ENCODE data around the gene INHBC. TPM values are rescaled to one million over a fixed set of nuclear protein-coding genes. Genes with fewer than 3 reads are reported as not detected.
A peak's percentile ranks its signal among the peaks of the same experiment; 100 is the strongest.

The INHBC gene
- total RNA-seq, 2 experiments from 2014 or later: 0.36 TPM; not detected in 1

DNA sequence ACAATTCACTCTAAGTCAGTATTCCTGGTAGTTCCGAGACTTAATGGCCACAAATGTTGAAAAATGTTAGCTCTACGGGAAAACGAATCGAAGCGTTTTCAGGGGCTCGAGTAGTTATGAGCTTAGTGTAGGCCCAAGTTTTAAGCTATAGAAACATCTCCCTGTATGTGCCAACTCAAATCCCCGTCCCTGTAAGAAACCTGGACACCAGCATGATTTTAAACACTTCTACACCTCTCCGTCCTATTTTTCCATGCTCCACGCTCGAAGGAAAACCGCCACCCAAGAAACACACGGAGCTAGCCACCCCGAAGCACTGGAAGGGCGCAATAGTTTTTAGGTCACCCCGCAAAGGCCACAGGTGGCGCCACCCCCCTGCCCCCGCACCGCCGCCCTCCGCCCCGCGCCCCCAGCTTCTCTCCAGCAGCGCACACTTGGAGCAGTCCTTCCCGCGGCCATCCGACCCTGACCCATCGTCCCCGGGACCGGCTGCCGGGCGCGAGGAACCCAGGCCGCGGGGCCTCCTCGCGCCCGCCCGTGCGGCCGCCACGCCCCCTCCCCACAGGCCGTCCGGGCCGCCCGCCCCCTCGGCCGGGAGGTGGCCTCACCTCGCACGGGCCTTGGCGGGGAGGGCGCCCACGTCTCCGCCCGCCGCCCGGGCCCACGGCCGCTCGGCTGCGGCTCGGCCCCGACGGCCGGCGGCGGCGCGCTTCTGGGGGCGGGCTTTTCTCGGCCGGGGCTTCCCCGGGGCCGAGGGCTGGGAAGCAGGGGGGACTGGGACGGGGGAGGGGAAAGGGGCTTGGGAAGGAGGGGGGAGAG is 4.3 kb upstream of the INHBC start:
- Histone ChIP-seq H3K4me3 (ENCODE audit: low read depth, low read length, poor library complexity, severe bottlenecking) (peak overlapping the region; percentile 70), H2AFZ (ENCODE audit: low read length) (no peak overlapping the region; the same call in 1 of the 2 replicates), H3K9me2 (ENCODE audit: insufficient read depth, low read length) (no peaks in the 10 kb centered on the region)

DNA sequence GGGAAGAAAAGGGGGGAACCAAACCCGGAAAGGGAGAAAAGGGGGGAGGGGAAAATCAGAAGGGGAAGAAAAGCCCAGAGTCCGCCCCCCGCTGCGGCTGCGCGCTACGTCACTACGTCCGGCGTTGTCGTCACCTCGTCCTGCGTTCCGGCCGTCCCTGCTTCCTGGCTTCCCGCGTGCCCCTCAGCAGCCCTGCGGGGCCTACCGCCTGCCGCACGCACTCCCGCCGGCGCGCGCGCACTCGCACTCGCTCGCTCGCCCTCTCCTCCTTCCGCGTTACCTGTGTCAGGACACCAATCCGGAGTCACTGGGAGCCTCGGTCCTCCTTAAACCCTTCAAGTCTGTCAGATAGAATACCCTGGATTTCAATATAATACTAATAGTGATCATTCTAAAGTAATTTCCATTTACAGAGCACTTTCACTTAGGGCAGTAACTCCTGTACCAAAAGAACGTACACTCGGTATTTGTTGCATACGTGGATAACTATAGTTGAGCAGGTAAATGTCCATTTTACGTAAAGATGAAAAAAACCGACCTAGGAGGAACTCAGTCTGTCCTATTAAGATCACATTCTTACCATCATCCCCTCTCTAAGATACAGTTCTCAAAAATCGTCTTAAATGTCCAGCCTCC is 3.5 kb upstream of the INHBC start, which contains the start of gene R3HDM2:
R3HDM2 (minus strand) TSS at position 113 of the 636 bp plus-strand sequence. CDS start 120,615 bp downstream, outside the sequence.
- peak within 1 kb of the TSS; percentile 83 for H2AFZ ChIP-seq (ENCODE audit: low read length)
- ChIA-PET POLR2A (no interaction called here), CTCF (ENCODE audit: unreplicated experiment) (no interaction called here)
- H3K9me3 ChIP-seq (ENCODE audit: low read length): no peaks in the 10 kb centered on the region
- DNase-seq (ENCODE audit: low spot score): peak; percentile 96
- peaks cover 30% of the 10 kb centered on the region for H3K4me1 ChIP-seq (ENCODE audit: insufficient read depth, low read length, poor library complexity, severe bottlenecking)
- no peak for TF ChIP-seq EZH2phosphoT487 (IDR thresholded peaks at IDR 0.05; ENCODE audit: borderline replicate concordance, low read depth, low read length)
- TSS peak; percentile 97 for BruUV-seq (replicated peaks)
- H3K79me2 ChIP-seq (ENCODE audit: insufficient read depth, low read depth, low read length): peaks cover 14% of the 10 kb centered on the region
- no peaks in the 10 kb centered on the region for H3K9me2 ChIP-seq (ENCODE audit: insufficient read depth, low read length)
- peak within 1 kb of the TSS; percentile 81 for H3K4me2 ChIP-seq (ENCODE audit: low read length)
- H3K36me3 ChIP-seq (ENCODE audit: insufficient read depth, low read length): no peaks in the 10 kb centered on the region
- intact Hi-C loops (cut with micrococcal nuclease; ENCODE audit: unreplicated experiment): loop anchor here (1.0 kb wide), 1 partner anchor 46 kb away; no protein-coding TSS in a partner anchor
- H3K27ac ChIP-seq (ENCODE audit: low read depth, low read length, poor library complexity, severe bottlenecking): peak within 1 kb of the TSS; percentile 59
- peak within 1 kb of the TSS; percentile 70 for H3K4me3 ChIP-seq (ENCODE audit: low read depth, low read length, poor library complexity, severe bottlenecking)
- H4K20me1 ChIP-seq (ENCODE audit: insufficient read depth, low read length): no peaks in the 10 kb centered on the region

More for the DNA sequence above, 4.3 kb upstream of the INHBC start:
- peak overlapping the region; percentile 59 for H3K27ac ChIP-seq (ENCODE audit: low read depth, low read length, poor library complexity, severe bottlenecking)
- H3K79me2 ChIP-seq (ENCODE audit: insufficient read depth, low read depth, low read length): peaks cover 14% of the 10 kb centered on the region
- peak overlapping the region; percentile 81 for H3K4me2 ChIP-seq (ENCODE audit: low read length)
- H4K20me1 ChIP-seq (ENCODE audit: insufficient read depth, low read length): no peaks in the 10 kb centered on the region
- BruUV-seq (replicated peaks): no TSS peak
- H3K9me3 ChIP-seq (ENCODE audit: low read length): no peaks in the 10 kb centered on the region
- H3K36me3 ChIP-seq (ENCODE audit: insufficient read depth, low read length): 0 out of 2 replicates have a peak, but pooled peaks cover 4% of the 10 kb centered on the region
- ChIA-PET CTCF (ENCODE audit: unreplicated experiment) (interaction anchor here (1.0 to 1.2 kb wide), 3 partner anchors 9 to 28 kb away, joined by 3 to 12 read pairs (median 5); partner anchors contain the start of gene INHBE), POLR2A (interaction anchor here (0.8 to 1.9 kb wide), 7 partner anchors 10 to 93 kb away, joined by 3 to 6 read pairs (median 4); no protein-coding TSS in a partner anchor)
- H3K4me1 ChIP-seq (ENCODE audit: insufficient read depth, low read length, poor library complexity, severe bottlenecking): peaks cover 29% of the 10 kb centered on the region
- DNase-seq (ENCODE audit: low spot score): peak; percentile 78
- intact Hi-C loops (cut with micrococcal nuclease; ENCODE audit: unreplicated experiment): no loop called here
- TF ChIP-seq EZH2phosphoT487 (IDR thresholded peaks at IDR 0.05; ENCODE audit: borderline replicate concordance, low read depth, low read length): no peak
- TF ChIP-seq, protein P1, sequence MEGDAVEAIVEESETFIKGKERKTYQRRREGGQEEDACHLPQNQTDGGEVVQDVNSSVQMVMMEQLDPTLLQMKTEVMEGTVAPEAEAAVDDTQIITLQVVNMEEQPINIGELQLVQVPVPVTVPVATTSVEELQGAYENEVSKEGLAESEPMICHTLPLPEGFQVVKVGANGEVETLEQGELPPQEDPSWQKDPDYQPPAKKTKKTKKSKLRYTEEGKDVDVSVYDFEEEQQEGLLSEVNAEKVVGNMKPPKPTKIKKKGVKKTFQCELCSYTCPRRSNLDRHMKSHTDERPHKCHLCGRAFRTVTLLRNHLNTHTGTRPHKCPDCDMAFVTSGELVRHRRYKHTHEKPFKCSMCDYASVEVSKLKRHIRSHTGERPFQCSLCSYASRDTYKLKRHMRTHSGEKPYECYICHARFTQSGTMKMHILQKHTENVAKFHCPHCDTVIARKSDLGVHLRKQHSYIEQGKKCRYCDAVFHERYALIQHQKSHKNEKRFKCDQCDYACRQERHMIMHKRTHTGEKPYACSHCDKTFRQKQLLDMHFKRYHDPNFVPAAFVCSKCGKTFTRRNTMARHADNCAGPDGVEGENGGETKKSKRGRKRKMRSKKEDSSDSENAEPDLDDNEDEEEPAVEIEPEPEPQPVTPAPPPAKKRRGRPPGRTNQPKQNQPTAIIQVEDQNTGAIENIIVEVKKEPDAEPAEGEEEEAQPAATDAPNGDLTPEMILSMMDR (conservative IDR thresholded peaks at IDR 0.05; ENCODE audit: low read length): no peak

DNA sequence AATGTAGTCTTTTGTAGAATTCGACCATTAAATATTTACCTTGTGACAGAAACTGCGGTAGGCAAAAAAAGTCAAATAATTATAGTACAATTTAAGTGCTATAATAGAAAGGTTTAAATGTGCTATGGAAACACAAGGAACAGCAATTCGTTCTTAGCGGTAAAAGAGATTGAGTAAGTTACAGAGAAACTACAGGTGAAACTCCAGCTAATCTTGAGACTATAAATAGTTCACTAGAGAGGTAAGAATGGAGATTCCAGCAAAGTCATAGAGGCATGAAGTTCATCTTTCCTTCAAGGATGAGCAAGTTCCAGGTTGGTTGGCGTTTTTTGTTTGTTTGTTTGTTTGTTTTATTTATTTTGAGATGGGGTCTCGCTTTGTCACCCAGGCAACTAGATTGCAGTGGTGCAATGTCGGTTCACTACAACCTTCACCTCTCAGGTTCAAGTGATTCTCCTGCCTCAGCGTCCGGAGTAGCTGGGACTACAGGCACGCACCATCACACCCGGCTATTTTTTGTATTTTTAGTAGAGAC is 2.9 kb upstream of the INHBC start:
- ChIA-PET POLR2A (interaction anchor here (0.6 to 1.9 kb wide), 2 partner anchors 21 to 731 kb away, joined by 6 to 8 read pairs; no protein-coding TSS in a partner anchor), CTCF (ENCODE audit: unreplicated experiment) (no interaction called here)
- H2AFZ ChIP-seq (ENCODE audit: low read length): peak overlapping the region; percentile 83; the same call in 1 of the 2 replicates
- no peaks in the 10 kb centered on the region for H4K20me1 ChIP-seq (ENCODE audit: insufficient read depth, low read length)
- DNase-seq (ENCODE audit: low spot score): no peak
- H3K4me1 ChIP-seq (ENCODE audit: insufficient read depth, low read length, poor library complexity, severe bottlenecking): peaks cover 30% of the 10 kb centered on the region
- H3K79me2 ChIP-seq (ENCODE audit: insufficient read depth, low read depth, low read length): peaks cover 14% of the 10 kb centered on the region
- H3K36me3 ChIP-seq (ENCODE audit: insufficient read depth, low read length): no peaks in the 10 kb centered on the region
- intact Hi-C loops (cut with micrococcal nuclease; ENCODE audit: unreplicated experiment): loop anchor here (1.0 kb wide), 1 partner anchor 46 kb away; no protein-coding TSS in a partner anchor
- H3K27ac ChIP-seq (ENCODE audit: low read depth, low read length, poor library complexity, severe bottlenecking): peak overlapping the region; percentile 59
- peak overlapping the region; percentile 70 for H3K4me3 ChIP-seq (ENCODE audit: low read depth, low read length, poor library complexity, severe bottlenecking)
- TF ChIP-seq EZH2phosphoT487 (IDR thresholded peaks at IDR 0.05; ENCODE audit: borderline replicate concordance, low read depth, low read length): no peak
- TF ChIP-seq, protein P1 (conservative IDR thresholded peaks at IDR 0.05; ENCODE audit: low read length): no peak
- no TSS peak for BruUV-seq (replicated peaks)
- H3K9me3 ChIP-seq (ENCODE audit: low read length): no peaks in the 10 kb centered on the region
- peak overlapping the region; percentile 78 for H3K4me2 ChIP-seq (ENCODE audit: low read length)
- no peaks in the 10 kb centered on the region for H3K9me2 ChIP-seq (ENCODE audit: insufficient read depth, low read length)

Measured in OCI-LY7 (cell line).